ENCODE results near the gene SHC3. TPM values are rescaled to one million over a fixed set of nuclear protein-coding genes. Genes with fewer than 3 reads are reported as not detected.

SHC3 gene
- total RNA-seq, 1 experiment from 2014 or later = 0.66 TPM

DNA sequence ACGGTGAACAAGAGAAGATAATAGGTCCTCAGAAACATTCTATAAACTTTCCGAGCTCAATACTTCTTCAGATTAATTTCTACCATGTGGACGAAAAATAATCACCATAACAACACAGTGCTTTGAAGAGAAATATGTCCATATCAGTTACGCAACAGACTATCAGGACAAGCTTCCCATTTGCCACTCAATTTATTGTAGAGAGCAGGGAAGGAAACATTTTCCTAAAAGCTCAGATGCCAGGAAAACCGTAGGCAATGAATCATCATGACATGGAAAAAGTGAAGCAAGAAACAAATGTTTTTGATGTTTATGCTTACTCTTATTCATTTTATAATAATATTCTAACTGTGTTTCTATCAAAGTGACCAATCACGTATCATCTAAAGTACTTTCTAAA is 99.8 kb downstream of the SHC3 start:
- POLR2A ChIA-PET (ENCODE audit: unreplicated experiment) = no interaction called here
- no peak for ATAC-seq
- no peaks in the 10 kb centered on the region for H3K36me3 ChIP-seq (ENCODE audit: low read depth, low read length)
- H3K9me3 ChIP-seq (ENCODE audit: low read length) = no peaks in the 10 kb centered on the region
- H3K9ac ChIP-seq (ENCODE audit: low read length) = no peak overlapping the region
- no peak overlapping the region for H2AFZ ChIP-seq (ENCODE audit: low read length)
- H4K20me1 ChIP-seq (ENCODE audit: low read length) = no peaks in the 10 kb centered on the region
- H3K4me3 ChIP-seq (ENCODE audit: low read length) = no peak overlapping the region
- H3K9me2 ChIP-seq (replicated peaks; ENCODE audit: low read length) = no peaks in the 10 kb centered on the region
- H3K27ac ChIP-seq (ENCODE audit: low read length) = no peak overlapping the region
- CTCF ChIA-PET = no interaction called here
- no peak overlapping the region for H3K4me2 ChIP-seq (ENCODE audit: low read length)
- TF ChIP-seq EZH2phosphoT487 (IDR thresholded peaks at IDR 0.05; ENCODE audit: borderline replicate concordance, low read length) (no peak), EZH2 (IDR thresholded peaks at IDR 0.05; ENCODE audit: low read length, unreplicated experiment) (no peak)
- TF ChIP-seq, protein P1, sequence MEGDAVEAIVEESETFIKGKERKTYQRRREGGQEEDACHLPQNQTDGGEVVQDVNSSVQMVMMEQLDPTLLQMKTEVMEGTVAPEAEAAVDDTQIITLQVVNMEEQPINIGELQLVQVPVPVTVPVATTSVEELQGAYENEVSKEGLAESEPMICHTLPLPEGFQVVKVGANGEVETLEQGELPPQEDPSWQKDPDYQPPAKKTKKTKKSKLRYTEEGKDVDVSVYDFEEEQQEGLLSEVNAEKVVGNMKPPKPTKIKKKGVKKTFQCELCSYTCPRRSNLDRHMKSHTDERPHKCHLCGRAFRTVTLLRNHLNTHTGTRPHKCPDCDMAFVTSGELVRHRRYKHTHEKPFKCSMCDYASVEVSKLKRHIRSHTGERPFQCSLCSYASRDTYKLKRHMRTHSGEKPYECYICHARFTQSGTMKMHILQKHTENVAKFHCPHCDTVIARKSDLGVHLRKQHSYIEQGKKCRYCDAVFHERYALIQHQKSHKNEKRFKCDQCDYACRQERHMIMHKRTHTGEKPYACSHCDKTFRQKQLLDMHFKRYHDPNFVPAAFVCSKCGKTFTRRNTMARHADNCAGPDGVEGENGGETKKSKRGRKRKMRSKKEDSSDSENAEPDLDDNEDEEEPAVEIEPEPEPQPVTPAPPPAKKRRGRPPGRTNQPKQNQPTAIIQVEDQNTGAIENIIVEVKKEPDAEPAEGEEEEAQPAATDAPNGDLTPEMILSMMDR (conservative IDR thresholded peaks at IDR 0.05; ENCODE audit: low read depth, low read length) = no peak
- H3F3A ChIP-seq (ENCODE audit: low read length, unreplicated experiment) = no peaks in the 10 kb centered on the region
- DNase-seq = peak; percentile 5
- no TSS peak for BruUV-seq (replicated peaks)
- no peaks in the 10 kb centered on the region for H3K79me2 ChIP-seq (ENCODE audit: low read length)
- H3K27me3 ChIP-seq (ENCODE audit: low read length) = no peaks in the 10 kb centered on the region
- intact Hi-C loops (cut with micrococcal nuclease) = no loop called here
- no peaks in the 10 kb centered on the region for H3K4me1 ChIP-seq (ENCODE audit: insufficient read depth, low read length)

DNA sequence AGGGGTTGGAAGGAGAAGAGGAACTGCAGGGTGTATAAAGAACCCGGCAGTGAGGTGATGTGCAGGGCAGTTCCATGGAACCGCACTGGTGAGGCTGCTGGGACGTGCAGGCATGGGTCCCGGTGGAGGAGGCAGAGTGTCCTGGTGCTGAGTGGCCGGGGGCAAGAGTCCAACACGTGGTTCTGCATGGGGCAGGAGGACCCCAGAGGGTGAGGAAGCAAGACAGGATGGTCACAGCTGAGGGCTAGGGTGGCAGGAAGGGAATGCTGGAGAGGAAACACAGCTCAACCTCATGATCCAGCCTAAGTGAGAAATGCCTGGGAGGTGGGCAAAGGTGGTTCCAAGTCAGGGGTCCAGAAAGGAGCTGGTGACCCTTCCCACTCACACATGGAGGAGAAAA is 100.2 kb downstream of the SHC3 start:
- no peak overlapping the region for H3K4me3 ChIP-seq (ENCODE audit: low read length)
- no peaks in the 10 kb centered on the region for H3K79me2 ChIP-seq (ENCODE audit: low read length)
- H3F3A ChIP-seq (ENCODE audit: low read length, unreplicated experiment) = no peaks in the 10 kb centered on the region
- no peaks in the 10 kb centered on the region for H3K36me3 ChIP-seq (ENCODE audit: low read depth, low read length)
- H3K9me3 ChIP-seq (ENCODE audit: low read length) = no peaks in the 10 kb centered on the region
- no peak overlapping the region for H3K27ac ChIP-seq (ENCODE audit: low read length)
- ChIA-PET CTCF (no interaction called here), POLR2A (ENCODE audit: unreplicated experiment) (no interaction called here)
- H3K4me2 ChIP-seq (ENCODE audit: low read length) = no peak overlapping the region
- intact Hi-C loops (cut with micrococcal nuclease) = no loop called here
- no peaks in the 10 kb centered on the region for H3K4me1 ChIP-seq (ENCODE audit: insufficient read depth, low read length)
- H3K9me2 ChIP-seq (replicated peaks; ENCODE audit: low read length) = no peaks in the 10 kb centered on the region
- ATAC-seq (no peak), DNase-seq (no peak)
- no peak overlapping the region for H3K9ac ChIP-seq (ENCODE audit: low read length)
- no peak for TF ChIP-seq EZH2phosphoT487 (IDR thresholded peaks at IDR 0.05; ENCODE audit: borderline replicate concordance, low read length)
- TF ChIP-seq, protein P1 (conservative IDR thresholded peaks at IDR 0.05; ENCODE audit: low read depth, low read length) = no peak
- no peak overlapping the region for H2AFZ ChIP-seq (ENCODE audit: low read length)
- no peaks in the 10 kb centered on the region for H4K20me1 ChIP-seq (ENCODE audit: low read length)
- BruUV-seq (replicated peaks) = no TSS peak
- H3K27me3 ChIP-seq (ENCODE audit: low read length) = no peaks in the 10 kb centered on the region

DNA sequence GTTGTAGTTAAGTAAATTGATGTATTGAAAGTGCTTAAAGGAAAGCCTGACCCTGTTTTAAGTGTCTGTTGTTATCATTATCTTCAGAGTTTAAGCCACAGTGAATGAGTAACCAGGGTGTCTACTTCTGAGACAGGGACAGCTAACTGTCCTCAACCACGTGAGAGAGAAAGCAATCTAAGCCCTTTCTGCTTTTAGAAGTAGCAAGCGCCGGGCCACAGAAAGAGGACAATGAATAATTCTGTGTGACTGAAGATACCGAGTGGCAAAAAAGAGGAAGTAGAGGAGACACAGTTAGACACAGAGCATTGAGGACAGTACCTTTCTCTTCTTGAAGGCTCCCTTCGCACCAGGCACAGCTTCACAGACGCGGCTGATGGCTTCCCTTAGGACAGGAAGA is 101.1 kb downstream of the SHC3 start:
- POLR2A ChIA-PET (ENCODE audit: unreplicated experiment) = no interaction called here
- Histone ChIP-seq H3K9me3 (ENCODE audit: low read length) (no peaks in the 10 kb centered on the region), H3K9me2 (replicated peaks; ENCODE audit: low read length) (no peaks in the 10 kb centered on the region), H3K9ac (ENCODE audit: low read length) (no peak overlapping the region), H3K4me3 (ENCODE audit: low read length) (no peak overlapping the region), H3K4me1 (ENCODE audit: insufficient read depth, low read length) (no peaks in the 10 kb centered on the region), H3F3A (ENCODE audit: low read length, unreplicated experiment) (no peaks in the 10 kb centered on the region), H3K4me2 (ENCODE audit: low read length) (no peak overlapping the region), H3K79me2 (ENCODE audit: low read length) (no peaks in the 10 kb centered on the region), H3K36me3 (ENCODE audit: low read depth, low read length) (no peaks in the 10 kb centered on the region), H2AFZ (ENCODE audit: low read length) (no peak overlapping the region), H3K27ac (ENCODE audit: low read length) (no peak overlapping the region), H3K27me3 (ENCODE audit: low read length) (no peaks in the 10 kb centered on the region), H4K20me1 (ENCODE audit: low read length) (no peaks in the 10 kb centered on the region)
- CTCF ChIA-PET = no interaction called here
- TF ChIP-seq EZH2phosphoT487 (IDR thresholded peaks at IDR 0.05; ENCODE audit: borderline replicate concordance, low read length) (no peak), EZH2 (IDR thresholded peaks at IDR 0.05; ENCODE audit: low read length, unreplicated experiment) (no peak)
- TF ChIP-seq, protein P1 (conservative IDR thresholded peaks at IDR 0.05; ENCODE audit: low read depth, low read length) = no peak
- no peak for DNase-seq
- ATAC-seq = no peak
- no TSS peak for BruUV-seq (replicated peaks)
- intact Hi-C loops (cut with micrococcal nuclease) = no loop called here
